ENCODE data around the gene GLP2R.

The GLP2R gene

GRCh38 chr17:9924735-9925191 lies 99.0 kb downstream of the GLP2R start (continued):
- TF ChIP-seq ZNF645 (tag by site-specific recombination; IDR thresholded peaks at IDR 0.05) (no peak), CTCF (tag by site-specific recombination; IDR thresholded peaks at IDR 0.05) (peak; percentile 69), ZNF426 (tag by site-specific recombination; IDR thresholded peaks at IDR 0.05) (no peak), ZNF138 (tag by site-specific recombination; IDR thresholded peaks at IDR 0.05; ENCODE audit: borderline replicate concordance) (no peak), ZNF132 (tag by site-specific recombination; IDR thresholded peaks at IDR 0.05; ENCODE audit: borderline replicate concordance) (no peak), INSM2 (tag by site-specific recombination; IDR thresholded peaks at IDR 0.05) (no peak), ZNF776 (tag by site-specific recombination; IDR thresholded peaks at IDR 0.05; ENCODE audit: borderline replicate concordance) (no peak), ZNF549 (tag by site-specific recombination; IDR thresholded peaks at IDR 0.05) (no peak), ZNF391 (tag by site-specific recombination; IDR thresholded peaks at IDR 0.05; ENCODE audit: borderline replicate concordance, low read depth) (0 out of 2 replicates have a peak, but pooled peaks have one; percentile 48), ZNF292 (tag by site-specific recombination; IDR thresholded peaks at IDR 0.05; ENCODE audit: borderline replicate concordance, low read depth) (no peak), ZFP37 (tag by site-specific recombination; IDR thresholded peaks at IDR 0.05) (no peak), ZNF654 (tag by site-specific recombination; IDR thresholded peaks at IDR 0.05; ENCODE audit: low read depth) (peak; percentile 99)

GRCh38 chr17:9925457-9925856 lies 99.7 kb downstream of the GLP2R start:
- TF ChIP-seq ZNF561 (tag by site-specific recombination; IDR thresholded peaks at IDR 0.05; ENCODE audit: borderline replicate concordance) (no peak), ZNF629 (tag by site-specific recombination; IDR thresholded peaks at IDR 0.05) (no peak), RBAK (tag by site-specific recombination; IDR thresholded peaks at IDR 0.05) (no peak), ZNF426 (tag by site-specific recombination; IDR thresholded peaks at IDR 0.05) (no peak), ZNF549 (tag by site-specific recombination; IDR thresholded peaks at IDR 0.05) (no peak), ZNF654 (tag by site-specific recombination; IDR thresholded peaks at IDR 0.05; ENCODE audit: low read depth) (no peak), ZBTB8A (tag by site-specific recombination; IDR thresholded peaks at IDR 0.05) (no peak)
- no peaks in the 10 kb centered on the region for H3K9me3 ChIP-seq (ENCODE audit: control insufficient read depth, insufficient read depth, low read depth, low read length)
- peaks cover 6% of the 10 kb centered on the region; the same call in 1 of the 2 replicates for H3K4me1 ChIP-seq (ENCODE audit: control insufficient read depth, insufficient read depth, low read length)
- H3K36me3 ChIP-seq (ENCODE audit: control insufficient read depth in 2 of 2, insufficient read depth in 1 of 2, low read length in 2 of 2) = no peaks in the 10 kb centered on the region
- ChIA-PET CTCF (interaction anchor here (0.6 to 10.4 kb wide), 20 partner anchors 10 to 693 kb away, joined by 3 to 95 read pairs (median 4); partner anchors contain the start of gene RCVRN), POLR2A (no interaction called here)
- H3K27ac ChIP-seq (ENCODE audit: extremely low read depth, low read depth, low read length) = no peak overlapping the region
- H3K4me3 ChIP-seq (ENCODE audit: low read depth, low read length) = no peak overlapping the region

GRCh38 chr17:9926150-9926804 lies 100.6 kb downstream of the GLP2R start:
- Histone ChIP-seq H3K9me3 (ENCODE audit: control insufficient read depth, insufficient read depth, low read depth, low read length) (no peaks in the 10 kb centered on the region), H3K4me1 (ENCODE audit: control insufficient read depth, insufficient read depth, low read length) (peaks cover 6% of the 10 kb centered on the region; the same call in 1 of the 2 replicates), H3K36me3 (ENCODE audit: control insufficient read depth in 2 of 2, insufficient read depth in 1 of 2, low read length in 2 of 2) (no peaks in the 10 kb centered on the region), H3K27ac (ENCODE audit: extremely low read depth, low read depth, low read length) (no peak overlapping the region), H3K4me3 (ENCODE audit: low read depth, low read length) (no peak overlapping the region)
- ChIA-PET POLR2A (no interaction called here), CTCF (interaction anchor here (0.9 to 10.4 kb wide), 11 partner anchors 14 to 692 kb away, joined by 3 to 95 read pairs (median 9); no protein-coding TSS in a partner anchor)
- no peak for TF ChIP-seq ZNF660 (tag by site-specific recombination; IDR thresholded peaks at IDR 0.05)
- TF ChIP-seq ZNF558 (tag by site-specific recombination; IDR thresholded peaks at IDR 0.05) = no peak
- TF ChIP-seq ZNF121 (tag by site-specific recombination; IDR thresholded peaks at IDR 0.05) = no peak
- no peak for TF ChIP-seq ZNF10 (tag by site-specific recombination; IDR thresholded peaks at IDR 0.05)
- TF ChIP-seq TSHZ1 (tag by site-specific recombination; IDR thresholded peaks at IDR 0.05; ENCODE audit: borderline replicate concordance) = no peak
- no peak for TF ChIP-seq GLI2 (tag by site-specific recombination; IDR thresholded peaks at IDR 0.05; ENCODE audit: borderline replicate concordance, low read depth)
- no peak for TF ChIP-seq ZNF560 (tag by site-specific recombination; IDR thresholded peaks at IDR 0.05; ENCODE audit: borderline replicate concordance)
- TF ChIP-seq ZNF169 (tag by site-specific recombination; IDR thresholded peaks at IDR 0.05) = no peak
- TF ChIP-seq ZNF664 (tag by site-specific recombination; IDR thresholded peaks at IDR 0.05) = no peak
